GM12878 (cell line): ENCODE measurements around the gene IRGQ. TPM values are rescaled to one million over a fixed set of nuclear protein-coding genes. Genes with fewer than 3 reads are reported as not detected.

Source experiments
- ATAC-seq: fragments of 200-7000 bp; cut with Tn5 transposase; 3 replicates; pipeline ENCODE4 v1.9.1; 2020; ENCODE audit warnings: mild to moderate bottlenecking, moderate library complexity
- BruUV-seq: library from RNA; stranded (reverse); fragments of 400-500 nt; replicated peaks from 2 replicates; lab custom pipeline; 2021; lab: Mats Ljungman, UMichigan
- CTCF ChIA-PET: fragments of 300-600 bp; sonication (Branson Sonifier 250); formaldehyde crosslinking; extraction: SDS; loops from one replicate; lab custom pipeline; 2021; ENCODE audit warnings: inconsistent platforms; lab: Yijun Ruan, JAX
- POLR2A ChIA-PET: fragments of 350-600 bp; formaldehyde crosslinking; extraction: SDS; loops from one replicate; lab custom pipeline; 2021; ENCODE audit warnings: inconsistent platforms; lab: Charles Lee
- RAD21 ChIA-PET: fragments of 300-600 bp; sonication (Branson Sonifier 250); formaldehyde crosslinking; loops from one replicate; lab custom pipeline; 2023; ENCODE audit warnings: antibody characterized with exemption; ENCODE audit not compliant: unreplicated experiment; lab: Charles Lee
- SMC1A ChIA-PET: fragments of 300-600 bp; sonication (Branson Sonifier 250); formaldehyde crosslinking; loops from one replicate; lab custom pipeline; 2023; ENCODE audit not compliant: unreplicated experiment, uncharacterized antibody; lab: Charles Lee
- DNase-seq: peaks from one replicate; pipeline ENCODE4 v3.0.0-alpha.2; 2011; ENCODE audit warnings: low read depth, low spot score
- FAIRE-seq: peaks from 3 replicates; lab custom pipeline; 2011; peaks lifted over from hg19 to GRCh38; lab: Jason Lieb, UNC
- H2AFZ ChIP-seq: 2 replicates; pipeline ENCODE4 v1.6.0; 2011; ENCODE audit warnings: low read depth, low read length, control low read depth; ENCODE audit not compliant: control insufficient read depth
- H3K27ac ChIP-seq: 2 replicates; pipeline ENCODE4 v1.5.1; 2011; ENCODE audit warnings: control low read depth; ENCODE audit not compliant: control insufficient read depth, insufficient read depth
- H3K27me3 ChIP-seq, 2 experiments: replicated peaks in 1 of 2; 2 replicates each; pipeline versions ENCODE4 v1.6.0 to v1.6.1; 2011; ENCODE audit warnings: low read length in 1 of 2; ENCODE audit not compliant: control insufficient read depth in 2 of 2, insufficient read depth in 2 of 2
- H3K36me3 ChIP-seq, 2 experiments: 2 replicates each; pipeline ENCODE4 v1.5.1; 2011; ENCODE audit warnings: low read length in 1 of 2; ENCODE audit not compliant: control insufficient read depth in 2 of 2, insufficient read depth in 2 of 2
- H3K4me1 ChIP-seq: 2 replicates; pipeline ENCODE4 v1.6.1; 2011; ENCODE audit warnings: mild to moderate bottlenecking, low read length, moderate library complexity, mixed read lengths; ENCODE audit not compliant: control insufficient read depth, insufficient read depth
- H3K4me2 ChIP-seq: 2 replicates; pipeline ENCODE4 v1.6.0; 2011; ENCODE audit warnings: control low read depth; ENCODE audit not compliant: control insufficient read depth, insufficient read depth
- H3K4me3 ChIP-seq: fragments of 200-600 bp; sonication (generic); 2 replicates; pipeline ENCODE4 v1.5.1; 2016
- H3K79me2 ChIP-seq: 2 replicates; pipeline ENCODE4 v1.6.0; 2011; ENCODE audit warnings: low read length; ENCODE audit not compliant: control insufficient read depth, insufficient read depth
- H3K9ac ChIP-seq: 2 replicates; pipeline ENCODE4 v1.8.0; 2011; ENCODE audit warnings: low read length, control low read depth, mixed read lengths; ENCODE audit not compliant: control insufficient read depth, insufficient read depth
- H3K9me3 ChIP-seq: replicated peaks from 3 replicates; pipeline ENCODE4 v1.5.1; 2011; ENCODE audit warnings: mild to moderate bottlenecking, low read length; ENCODE audit not compliant: control insufficient read depth, insufficient read depth
- H4K20me1 ChIP-seq: 2 replicates; pipeline ENCODE4 v1.6.0; 2011; ENCODE audit not compliant: control insufficient read depth, insufficient read depth
- CBFB ChIP-seq: IDR thresholded peaks from 2 replicates; pipeline ENCODE4 v1.6.1; 2016; ENCODE audit warnings: antibody characterized with exemption, low read depth
- GABPA ChIP-seq: IDR thresholded peaks from 2 replicates; pipeline ENCODE4 v1.6.1; 2014; ENCODE audit warnings: antibody characterized with exemption, low read depth, mild to moderate bottlenecking, inconsistent platforms
- HDAC2 ChIP-seq: fragments of 200-600 bp; sonication (generic); IDR thresholded peaks from 2 replicates; pipeline ENCODE4 v1.6.1; 2017
- HDGF ChIP-seq: fragments of 450-650 bp; IDR thresholded peaks from 2 replicates; pipeline ENCODE4 v1.6.1; 2016; ENCODE audit warnings: antibody characterized with exemption
- LARP7 ChIP-seq: fragments of 450-650 bp; IDR thresholded peaks from 2 replicates; pipeline ENCODE4 v1.6.1; 2017; ENCODE audit warnings: mild to moderate bottlenecking
- MTA3 ChIP-seq: IDR thresholded peaks from 2 replicates; pipeline ENCODE4 v1.6.1; 2012; ENCODE audit warnings: low read length, inconsistent platforms, borderline replicate concordance
- POLR2A ChIP-seq: IDR thresholded peaks from 2 replicates; pipeline ENCODE4 v1.6.1; 2011; ENCODE audit warnings: low read depth, mild to moderate bottlenecking, low read length
- SMAD5 ChIP-seq: IDR thresholded peaks from 2 replicates; pipeline ENCODE4 v1.6.1; 2016; ENCODE audit warnings: antibody characterized with exemption, low read depth
- SREBF2 ChIP-seq: IDR thresholded peaks from 2 replicates; pipeline ENCODE4 v1.6.1; 2012; ENCODE audit warnings: mild to moderate bottlenecking, low read length
- STAT1 ChIP-seq: fragments of 450-650 bp; conservative IDR thresholded peaks from 2 replicates; pipeline ENCODE4 v1.6.1; 2014; ENCODE audit warnings: antibody characterized with exemption, mild to moderate bottlenecking
- TCF7 ChIP-seq: IDR thresholded peaks from 2 replicates; pipeline ENCODE4 v1.6.1; 2014; ENCODE audit warnings: antibody characterized with exemption, borderline replicate concordance
- ZBTB11 ChIP-seq: fragments of 450-650 bp; formaldehyde crosslinking; IDR thresholded peaks from 2 replicates; pipeline ENCODE4 v1.5.0; 2022; ENCODE audit warnings: mild to moderate bottlenecking, missing genetic modification characterization
- ZNF384 ChIP-seq: IDR thresholded peaks from 2 replicates; pipeline ENCODE4 v1.6.1; 2012; ENCODE audit warnings: low read depth, mild to moderate bottlenecking, low read length, improper control_type of control experiment, borderline replicate concordance
- WGBS: methylation state at CpG from one replicate; pipeline ENCODE4 v1.1.6; 2016; ENCODE audit warnings: low lambda C conversion rate; ENCODE audit not compliant: insufficient replicate concordance, insufficient coverage; ENCODE audit errors: missing lambda C conversion rate; 5-methylcytosine and 5-hydroxymethylcytosine counted together
- in situ Hi-C: fragments of 300-500 bp; cut with MboI; formaldehyde crosslinking; loops from 9 replicates; pipeline ENCODE4 v1.14.3; 2018; ENCODE audit warnings: mixed read lengths
- intact Hi-C: fragments of 100-400 bp; cut with micrococcal nuclease; formaldehyde crosslinking; loops from one replicate; pipeline ENCODE4 v1.14.2; 2022; ENCODE audit not compliant: unreplicated experiment
- polyA plus RNA-seq, 11 experiments: library from polyadenylated mRNA; depleted of rRNA in 4 of 11; unstranded in 6 of 11; stranded (reverse) in 5 of 11; fragments of >200 nt; fragmentation: Nextera tagmentation in 4 of 11; fragmentation: Illumina TruSeq in 1 of 11; extraction: Ambion mirVana in 4 of 11; extraction: Trizol in 1 of 11; gene quantifications; 1 replicate in 1 of 11; 2 replicates in 10 of 11; pipeline versions ENCODE4 v1.2.1 to v1.2.3, GENCODE V29; 2011 to 2016; ENCODE audit warnings: inconsistent platforms in 2 of 11, missing spikeins in 2 of 11, low read depth in 1 of 11
- total RNA-seq, 4 experiments: library from RNA; depleted of rRNA in 3 of 4; stranded (reverse); fragments of >200 nt in 3 of 4; fragmentation: Illumina TruSeq in 1 of 4; extraction: Trizol in 1 of 4; gene quantifications; 2 replicates each; pipeline versions ENCODE4 v1.2.1 to v1.2.3, GENCODE V29; 2013 to 2021
- TF ChIP-seq, protein P1 (sequence below): fragments of 450-650 bp; conservative IDR thresholded peaks from 2 replicates; pipeline ENCODE4 v1.6.1; 2017; ENCODE audit warnings: mild to moderate bottlenecking, moderate library complexity
- TF ChIP-seq, protein P2 (sequence below): IDR thresholded peaks from 2 replicates; pipeline ENCODE4 v1.6.1; 2012; ENCODE audit warnings: low read depth, low read length, improper control_type of control experiment

IRGQ gene
- total and polyA plus RNA-seq, 10 of the 15 experiments (the other 5 are each of a cell fraction or from before 2014, with no cell fraction given) = 3.3 to 20.8 (median 9.0) TPM

DNA sequence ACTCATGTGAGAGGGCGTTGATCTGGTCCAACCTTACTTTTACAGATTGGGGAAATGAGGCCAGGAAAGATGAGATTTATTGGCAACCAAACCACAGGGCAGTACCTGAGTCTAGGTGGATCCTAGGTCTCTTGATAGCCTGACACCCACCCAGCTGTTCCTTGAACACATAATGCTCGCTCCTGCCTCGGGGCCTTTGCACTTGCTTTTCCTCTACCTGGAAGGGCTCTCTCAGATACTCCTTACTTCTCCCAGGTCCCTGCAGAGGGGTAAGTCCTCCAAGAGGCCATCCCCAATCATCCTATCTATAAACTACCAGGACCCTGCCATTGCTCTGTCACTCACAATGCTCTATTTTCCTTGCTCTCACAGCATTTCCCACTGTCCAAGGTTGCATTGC lies 55.6 kb downstream of the IRGQ start:
- in situ Hi-C loops (no loop called here), intact Hi-C loops (no loop called here)
- Histone ChIP-seq H3K4me2 (no peak overlapping the region), H4K20me1 (no peaks in the 10 kb centered on the region), H3K9ac (no peak overlapping the region), H3K36me3 (peaks cover 8 to 10% of the 10 kb centered on the region in 2 experiments), H3K9me3 (no peaks in the 10 kb centered on the region; the same call in 2 of the 3 replicates), H3K4me3 (no peak overlapping the region), H2AFZ (no peak overlapping the region), H3K27ac (no peak overlapping the region), H3K79me2 (no peaks in the 10 kb centered on the region), H3K4me1 (no peaks in the 10 kb centered on the region), H3K27me3 (no peaks in the 10 kb centered on the region)
- ATAC-seq = no peak
- FAIRE-seq = no peak
- 84% methylated on average over 3 of the region's 3 CpGs for WGBS
- no peak for DNase-seq
- RAD21 ChIA-PET = no interaction called here
- SMC1A ChIA-PET = no interaction called here
- BruUV-seq = no TSS peak
- TF ChIP-seq CBFB (no peak), HDAC2 (no peak), POLR2A (no peak), GABPA (no peak), TCF7 (no peak), ZNF384 (no peak), SMAD5 (no peak), LARP7 (no peak), STAT1 (no peak), MTA3 (no peak), SREBF2 (no peak), HDGF (no peak), ZBTB11 (CRISPR knock-in tag) (no peak)
- TF ChIP-seq, protein P1, sequence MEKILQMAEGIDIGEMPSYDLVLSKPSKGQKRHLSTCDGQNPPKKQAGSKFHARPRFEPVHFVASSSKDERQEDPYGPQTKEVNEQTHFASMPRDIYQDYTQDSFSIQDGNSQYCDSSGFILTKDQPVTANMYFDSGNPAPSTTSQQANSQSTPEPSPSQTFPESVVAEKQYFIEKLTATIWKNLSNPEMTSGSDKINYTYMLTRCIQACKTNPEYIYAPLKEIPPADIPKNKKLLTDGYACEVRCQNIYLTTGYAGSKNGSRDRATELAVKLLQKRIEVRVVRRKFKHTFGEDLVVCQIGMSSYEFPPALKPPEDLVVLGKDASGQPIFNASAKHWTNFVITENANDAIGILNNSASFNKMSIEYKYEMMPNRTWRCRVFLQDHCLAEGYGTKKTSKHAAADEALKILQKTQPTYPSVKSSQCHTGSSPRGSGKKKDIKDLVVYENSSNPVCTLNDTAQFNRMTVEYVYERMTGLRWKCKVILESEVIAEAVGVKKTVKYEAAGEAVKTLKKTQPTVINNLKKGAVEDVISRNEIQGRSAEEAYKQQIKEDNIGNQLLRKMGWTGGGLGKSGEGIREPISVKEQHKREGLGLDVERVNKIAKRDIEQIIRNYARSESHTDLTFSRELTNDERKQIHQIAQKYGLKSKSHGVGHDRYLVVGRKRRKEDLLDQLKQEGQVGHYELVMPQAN = no peak
- TF ChIP-seq, protein P2, sequence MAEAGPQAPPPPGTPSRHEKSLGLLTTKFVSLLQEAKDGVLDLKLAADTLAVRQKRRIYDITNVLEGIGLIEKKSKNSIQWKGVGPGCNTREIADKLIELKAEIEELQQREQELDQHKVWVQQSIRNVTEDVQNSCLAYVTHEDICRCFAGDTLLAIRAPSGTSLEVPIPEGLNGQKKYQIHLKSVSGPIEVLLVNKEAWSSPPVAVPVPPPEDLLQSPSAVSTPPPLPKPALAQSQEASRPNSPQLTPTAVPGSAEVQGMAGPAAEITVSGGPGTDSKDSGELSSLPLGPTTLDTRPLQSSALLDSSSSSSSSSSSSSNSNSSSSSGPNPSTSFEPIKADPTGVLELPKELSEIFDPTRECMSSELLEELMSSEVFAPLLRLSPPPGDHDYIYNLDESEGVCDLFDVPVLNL = no peak
- CTCF ChIA-PET = no interaction called here
- POLR2A ChIA-PET = no interaction called here
